GM23338 (cell line): ENCODE results near the gene RAC3. TPM values are rescaled to one million over a fixed set of nuclear protein-coding genes. Genes with fewer than 3 reads are reported as not detected.

Source experiments
- ATAC-seq: fragments of 200-7000 bp; cut with Tn5 transposase; 3 replicates; pipeline ENCODE4 v1.9.1; 2020
- DNase-seq: peaks from one replicate; pipeline ENCODE4 v3.0.0-alpha.2; 2015; ENCODE audit warnings: low spot score
- H2AFZ ChIP-seq: fragments of 200-600 bp; sonication (generic); 2 replicates; pipeline ENCODE4 v1.8.0; 2016; ENCODE audit warnings: antibody characterized with exemption, mild to moderate bottlenecking, moderate library complexity
- H3F3A ChIP-seq: fragments of 200-600 bp; sonication (generic); replicated peaks from 2 replicates; pipeline ENCODE4 v1.8.0; 2017; ENCODE audit warnings: antibody characterized with exemption, mixed run types, low read depth
- H3K27ac ChIP-seq: fragments of 200-600 bp; sonication (generic); 2 replicates; pipeline ENCODE4 v1.6.1; 2016; ENCODE audit warnings: low read depth
- H3K27me3 ChIP-seq: fragments of 200-600 bp; sonication (generic); 2 replicates; pipeline ENCODE4 v1.8.0; 2016; ENCODE audit warnings: mild to moderate bottlenecking, mixed run types, moderate library complexity; ENCODE audit not compliant: insufficient read depth
- H3K36me3 ChIP-seq: fragments of 200-600 bp; sonication (generic); 2 replicates; pipeline ENCODE4 v1.8.0; 2016; ENCODE audit warnings: mild to moderate bottlenecking; ENCODE audit not compliant: insufficient read depth
- H3K4me1 ChIP-seq: fragments of 200-600 bp; sonication (generic); 2 replicates; pipeline ENCODE4 v1.8.0; 2016; ENCODE audit warnings: mild to moderate bottlenecking, moderate library complexity; ENCODE audit not compliant: insufficient read depth
- H3K4me2 ChIP-seq: fragments of 200-600 bp; sonication (generic); 2 replicates; pipeline ENCODE4 v1.7.1; 2017; ENCODE audit warnings: mixed run types
- H3K4me3 ChIP-seq: fragments of 200-600 bp; sonication (generic); 2 replicates; pipeline ENCODE4 v1.6.1; 2016; ENCODE audit warnings: mixed run types
- H3K79me2 ChIP-seq: fragments of 200-600 bp; sonication (generic); replicated peaks from 2 replicates; pipeline ENCODE4 v1.8.0; 2017; ENCODE audit warnings: mild to moderate bottlenecking; ENCODE audit not compliant: insufficient read depth
- H3K9me2 ChIP-seq: fragments of 200-600 bp; sonication (generic); 2 replicates; pipeline ENCODE4 v1.8.0; 2017; ENCODE audit not compliant: insufficient read depth
- H4K20me1 ChIP-seq: fragments of 200-600 bp; sonication (generic); replicated peaks from 2 replicates; pipeline ENCODE4 v1.8.0; 2017; ENCODE audit warnings: mild to moderate bottlenecking; ENCODE audit not compliant: insufficient read depth
- H3K27ac Mint-ChIP-seq: 2 replicates; pipeline ENCODE4 v1.8.0; 2020; ENCODE audit warnings: inconsistent platforms, mild to moderate bottlenecking, moderate library complexity, mixed read lengths
- H3K27me3 Mint-ChIP-seq: 3 replicates; pipeline ENCODE4 v1.8.0; 2022; ENCODE audit warnings: low read depth, mild to moderate bottlenecking, moderate library complexity, mixed read lengths, inconsistent platforms; ENCODE audit not compliant: insufficient read depth, poor library complexity
- H3K36me3 Mint-ChIP-seq: 3 replicates; pipeline ENCODE4 v1.8.0; 2021; ENCODE audit warnings: low read depth, mild to moderate bottlenecking, inconsistent platforms, moderate library complexity, mixed read lengths
- H3K4me1 Mint-ChIP-seq: 3 replicates; pipeline ENCODE4 v1.8.0; 2020; ENCODE audit warnings: mild to moderate bottlenecking, inconsistent platforms, mixed read lengths
- H3K4me3 Mint-ChIP-seq: 3 replicates; pipeline ENCODE4 v1.8.0; 2021; ENCODE audit warnings: moderate library complexity, mild to moderate bottlenecking, inconsistent platforms, mixed read lengths
- H3K9me3 Mint-ChIP-seq: 3 replicates; pipeline ENCODE4 v1.8.0; 2020; ENCODE audit warnings: moderate library complexity, mild to moderate bottlenecking, inconsistent platforms, mixed read lengths
- CREB1 ChIP-seq: fragments of 250-450 bp; sonication (Bioruptor Pico); IDR thresholded peaks from 2 replicates; pipeline ENCODE4 v1.5.0; 2020; ENCODE audit warnings: low read depth, mild to moderate bottlenecking, moderate library complexity
- ETS1 ChIP-seq: IDR thresholded peaks from 2 replicates; pipeline ENCODE4 v1.6.1; 2016; ENCODE audit warnings: antibody characterized with exemption
- EZH2 ChIP-seq: fragments of 200-600 bp; sonication (generic); IDR thresholded peaks from one replicate; pipeline ENCODE4 v1.8.0; 2017; ENCODE audit warnings: antibody characterized with exemption, mild to moderate bottlenecking, low read depth; ENCODE audit not compliant: unreplicated experiment
- EZH2phosphoT487 ChIP-seq: fragments of 200-600 bp; sonication (generic); IDR thresholded peaks from one replicate; pipeline ENCODE4 v1.8.1; 2018; ENCODE audit warnings: antibody characterized with exemption; ENCODE audit not compliant: unreplicated experiment
- JUNB ChIP-seq: IDR thresholded peaks from one replicate; pipeline ENCODE4 v1.6.1; 2016; ENCODE audit warnings: antibody characterized with exemption; ENCODE audit not compliant: unreplicated experiment
- NANOG ChIP-seq: IDR thresholded peaks from 2 replicates; pipeline ENCODE4 v1.6.1; 2016; ENCODE audit warnings: antibody characterized with exemption, borderline replicate concordance
- POLR2AphosphoS5 ChIP-seq: IDR thresholded peaks from 2 replicates; pipeline ENCODE4 v1.6.1; 2016; ENCODE audit warnings: antibody characterized with exemption, low read depth
- STAT1 ChIP-seq: IDR thresholded peaks from one replicate; pipeline ENCODE4 v1.6.1; 2016; ENCODE audit warnings: antibody characterized with exemption; ENCODE audit not compliant: unreplicated experiment
- ZNF114 ChIP-seq: fragments of 250-450 bp; sonication (Bioruptor Pico); IDR thresholded peaks from 2 replicates; pipeline ENCODE4 v1.5.0; 2020; ENCODE audit warnings: mild to moderate bottlenecking, moderate library complexity
- ZNF331 ChIP-seq: fragments of 250-450 bp; sonication (Bioruptor Pico); IDR thresholded peaks from 2 replicates; pipeline ENCODE4 v1.5.0; 2020; ENCODE audit warnings: low read depth, mild to moderate bottlenecking, moderate library complexity
- polyA plus RNA-seq: library from polyadenylated mRNA; unstranded; fragments of >200 nt; fragmentation: Nextera tagmentation; extraction: Ambion mirVana; gene quantifications from 2 replicates; pipeline ENCODE4 v1.2.1, GENCODE V29; 2016
- total RNA-seq: library from RNA; depleted of rRNA; stranded (reverse); fragments of >200 nt; shearing (Covaris generic); gene quantifications from 2 replicates; pipeline ENCODE4 v1.2.3, GENCODE V29; 2014
- TF ChIP-seq, protein P1 (sequence below), 2 experiments: fragments of 200-600 bp in 1 of 2; sonication (generic) in 1 of 2; conservative IDR thresholded peaks; 2 replicates each; pipeline versions ENCODE4 v1.5.1 to v1.6.1; 2016 to 2017; ENCODE audit warnings: antibody characterized with exemption in 2 of 2, low read depth in 2 of 2, mild to moderate bottlenecking in 2 of 2, moderate library complexity in 1 of 2
- TF ChIP-seq, protein P2 (sequence below): IDR thresholded peaks from one replicate; pipeline ENCODE4 v1.6.1; 2018; ENCODE audit warnings: antibody characterized with exemption; ENCODE audit not compliant: unreplicated experiment
- TF ChIP-seq, protein P3 (sequence below): fragments of 250-450 bp; sonication (Bioruptor Pico); IDR thresholded peaks from 2 replicates; pipeline ENCODE4 v1.5.0; 2020; ENCODE audit warnings: mild to moderate bottlenecking, moderate library complexity

The RAC3 gene
- total and polyA plus RNA-seq, 2 experiments from 2014 or later: 31.5 to 293 TPM

GRCh38 chr17:82046903-82047302 is 15.4 kb downstream of the RAC3 start:
- ATAC-seq (no peak), DNase-seq (no peak)
- Mint-ChIP-seq H3K27me3 (peaks cover 6% of the 10 kb centered on the region), H3K9me3 (no peaks in the 10 kb centered on the region), H3K36me3 (peaks cover 8% of the 10 kb centered on the region), H3K27ac (no peak overlapping the region; the same call in 1 of the 2 replicates), H3K4me1 (peaks cover 11% of the 10 kb centered on the region), H3K4me3 (no peak overlapping the region)
- Histone ChIP-seq H3K79me2 (no peaks in the 10 kb centered on the region), H3K27me3 (no peaks in the 10 kb centered on the region), H3K4me2 (no peak overlapping the region), H3F3A (no peaks in the 10 kb centered on the region), H3K27ac (no peak overlapping the region), H2AFZ (no peak overlapping the region), H3K4me1 (no peaks in the 10 kb centered on the region), H3K4me3 (no peak overlapping the region), H3K9me2 (no peaks in the 10 kb centered on the region), H4K20me1 (no peaks in the 10 kb centered on the region), H3K36me3 (no peaks in the 10 kb centered on the region)
- TF ChIP-seq, protein P1, sequence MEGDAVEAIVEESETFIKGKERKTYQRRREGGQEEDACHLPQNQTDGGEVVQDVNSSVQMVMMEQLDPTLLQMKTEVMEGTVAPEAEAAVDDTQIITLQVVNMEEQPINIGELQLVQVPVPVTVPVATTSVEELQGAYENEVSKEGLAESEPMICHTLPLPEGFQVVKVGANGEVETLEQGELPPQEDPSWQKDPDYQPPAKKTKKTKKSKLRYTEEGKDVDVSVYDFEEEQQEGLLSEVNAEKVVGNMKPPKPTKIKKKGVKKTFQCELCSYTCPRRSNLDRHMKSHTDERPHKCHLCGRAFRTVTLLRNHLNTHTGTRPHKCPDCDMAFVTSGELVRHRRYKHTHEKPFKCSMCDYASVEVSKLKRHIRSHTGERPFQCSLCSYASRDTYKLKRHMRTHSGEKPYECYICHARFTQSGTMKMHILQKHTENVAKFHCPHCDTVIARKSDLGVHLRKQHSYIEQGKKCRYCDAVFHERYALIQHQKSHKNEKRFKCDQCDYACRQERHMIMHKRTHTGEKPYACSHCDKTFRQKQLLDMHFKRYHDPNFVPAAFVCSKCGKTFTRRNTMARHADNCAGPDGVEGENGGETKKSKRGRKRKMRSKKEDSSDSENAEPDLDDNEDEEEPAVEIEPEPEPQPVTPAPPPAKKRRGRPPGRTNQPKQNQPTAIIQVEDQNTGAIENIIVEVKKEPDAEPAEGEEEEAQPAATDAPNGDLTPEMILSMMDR (conservative IDR thresholded peaks at IDR 0.05; ENCODE audit: low read depth in 2 of 2): no peak
- TF ChIP-seq, protein P2, sequence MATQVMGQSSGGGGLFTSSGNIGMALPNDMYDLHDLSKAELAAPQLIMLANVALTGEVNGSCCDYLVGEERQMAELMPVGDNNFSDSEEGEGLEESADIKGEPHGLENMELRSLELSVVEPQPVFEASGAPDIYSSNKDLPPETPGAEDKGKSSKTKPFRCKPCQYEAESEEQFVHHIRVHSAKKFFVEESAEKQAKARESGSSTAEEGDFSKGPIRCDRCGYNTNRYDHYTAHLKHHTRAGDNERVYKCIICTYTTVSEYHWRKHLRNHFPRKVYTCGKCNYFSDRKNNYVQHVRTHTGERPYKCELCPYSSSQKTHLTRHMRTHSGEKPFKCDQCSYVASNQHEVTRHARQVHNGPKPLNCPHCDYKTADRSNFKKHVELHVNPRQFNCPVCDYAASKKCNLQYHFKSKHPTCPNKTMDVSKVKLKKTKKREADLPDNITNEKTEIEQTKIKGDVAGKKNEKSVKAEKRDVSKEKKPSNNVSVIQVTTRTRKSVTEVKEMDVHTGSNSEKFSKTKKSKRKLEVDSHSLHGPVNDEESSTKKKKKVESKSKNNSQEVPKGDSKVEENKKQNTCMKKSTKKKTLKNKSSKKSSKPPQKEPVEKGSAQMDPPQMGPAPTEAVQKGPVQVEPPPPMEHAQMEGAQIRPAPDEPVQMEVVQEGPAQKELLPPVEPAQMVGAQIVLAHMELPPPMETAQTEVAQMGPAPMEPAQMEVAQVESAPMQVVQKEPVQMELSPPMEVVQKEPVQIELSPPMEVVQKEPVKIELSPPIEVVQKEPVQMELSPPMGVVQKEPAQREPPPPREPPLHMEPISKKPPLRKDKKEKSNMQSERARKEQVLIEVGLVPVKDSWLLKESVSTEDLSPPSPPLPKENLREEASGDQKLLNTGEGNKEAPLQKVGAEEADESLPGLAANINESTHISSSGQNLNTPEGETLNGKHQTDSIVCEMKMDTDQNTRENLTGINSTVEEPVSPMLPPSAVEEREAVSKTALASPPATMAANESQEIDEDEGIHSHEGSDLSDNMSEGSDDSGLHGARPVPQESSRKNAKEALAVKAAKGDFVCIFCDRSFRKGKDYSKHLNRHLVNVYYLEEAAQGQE: no peak
- TF ChIP-seq POLR2AphosphoS5 (no peak), ETS1 (no peak), ZNF114 (no peak), CREB1 (CRISPR knock-in tag) (no peak), STAT1 (no peak), NANOG (no peak), EZH2phosphoT487 (no peak), ZNF331 (CRISPR knock-in tag) (no peak), JUNB (no peak), EZH2 (no peak)
- TF ChIP-seq, protein P3, sequence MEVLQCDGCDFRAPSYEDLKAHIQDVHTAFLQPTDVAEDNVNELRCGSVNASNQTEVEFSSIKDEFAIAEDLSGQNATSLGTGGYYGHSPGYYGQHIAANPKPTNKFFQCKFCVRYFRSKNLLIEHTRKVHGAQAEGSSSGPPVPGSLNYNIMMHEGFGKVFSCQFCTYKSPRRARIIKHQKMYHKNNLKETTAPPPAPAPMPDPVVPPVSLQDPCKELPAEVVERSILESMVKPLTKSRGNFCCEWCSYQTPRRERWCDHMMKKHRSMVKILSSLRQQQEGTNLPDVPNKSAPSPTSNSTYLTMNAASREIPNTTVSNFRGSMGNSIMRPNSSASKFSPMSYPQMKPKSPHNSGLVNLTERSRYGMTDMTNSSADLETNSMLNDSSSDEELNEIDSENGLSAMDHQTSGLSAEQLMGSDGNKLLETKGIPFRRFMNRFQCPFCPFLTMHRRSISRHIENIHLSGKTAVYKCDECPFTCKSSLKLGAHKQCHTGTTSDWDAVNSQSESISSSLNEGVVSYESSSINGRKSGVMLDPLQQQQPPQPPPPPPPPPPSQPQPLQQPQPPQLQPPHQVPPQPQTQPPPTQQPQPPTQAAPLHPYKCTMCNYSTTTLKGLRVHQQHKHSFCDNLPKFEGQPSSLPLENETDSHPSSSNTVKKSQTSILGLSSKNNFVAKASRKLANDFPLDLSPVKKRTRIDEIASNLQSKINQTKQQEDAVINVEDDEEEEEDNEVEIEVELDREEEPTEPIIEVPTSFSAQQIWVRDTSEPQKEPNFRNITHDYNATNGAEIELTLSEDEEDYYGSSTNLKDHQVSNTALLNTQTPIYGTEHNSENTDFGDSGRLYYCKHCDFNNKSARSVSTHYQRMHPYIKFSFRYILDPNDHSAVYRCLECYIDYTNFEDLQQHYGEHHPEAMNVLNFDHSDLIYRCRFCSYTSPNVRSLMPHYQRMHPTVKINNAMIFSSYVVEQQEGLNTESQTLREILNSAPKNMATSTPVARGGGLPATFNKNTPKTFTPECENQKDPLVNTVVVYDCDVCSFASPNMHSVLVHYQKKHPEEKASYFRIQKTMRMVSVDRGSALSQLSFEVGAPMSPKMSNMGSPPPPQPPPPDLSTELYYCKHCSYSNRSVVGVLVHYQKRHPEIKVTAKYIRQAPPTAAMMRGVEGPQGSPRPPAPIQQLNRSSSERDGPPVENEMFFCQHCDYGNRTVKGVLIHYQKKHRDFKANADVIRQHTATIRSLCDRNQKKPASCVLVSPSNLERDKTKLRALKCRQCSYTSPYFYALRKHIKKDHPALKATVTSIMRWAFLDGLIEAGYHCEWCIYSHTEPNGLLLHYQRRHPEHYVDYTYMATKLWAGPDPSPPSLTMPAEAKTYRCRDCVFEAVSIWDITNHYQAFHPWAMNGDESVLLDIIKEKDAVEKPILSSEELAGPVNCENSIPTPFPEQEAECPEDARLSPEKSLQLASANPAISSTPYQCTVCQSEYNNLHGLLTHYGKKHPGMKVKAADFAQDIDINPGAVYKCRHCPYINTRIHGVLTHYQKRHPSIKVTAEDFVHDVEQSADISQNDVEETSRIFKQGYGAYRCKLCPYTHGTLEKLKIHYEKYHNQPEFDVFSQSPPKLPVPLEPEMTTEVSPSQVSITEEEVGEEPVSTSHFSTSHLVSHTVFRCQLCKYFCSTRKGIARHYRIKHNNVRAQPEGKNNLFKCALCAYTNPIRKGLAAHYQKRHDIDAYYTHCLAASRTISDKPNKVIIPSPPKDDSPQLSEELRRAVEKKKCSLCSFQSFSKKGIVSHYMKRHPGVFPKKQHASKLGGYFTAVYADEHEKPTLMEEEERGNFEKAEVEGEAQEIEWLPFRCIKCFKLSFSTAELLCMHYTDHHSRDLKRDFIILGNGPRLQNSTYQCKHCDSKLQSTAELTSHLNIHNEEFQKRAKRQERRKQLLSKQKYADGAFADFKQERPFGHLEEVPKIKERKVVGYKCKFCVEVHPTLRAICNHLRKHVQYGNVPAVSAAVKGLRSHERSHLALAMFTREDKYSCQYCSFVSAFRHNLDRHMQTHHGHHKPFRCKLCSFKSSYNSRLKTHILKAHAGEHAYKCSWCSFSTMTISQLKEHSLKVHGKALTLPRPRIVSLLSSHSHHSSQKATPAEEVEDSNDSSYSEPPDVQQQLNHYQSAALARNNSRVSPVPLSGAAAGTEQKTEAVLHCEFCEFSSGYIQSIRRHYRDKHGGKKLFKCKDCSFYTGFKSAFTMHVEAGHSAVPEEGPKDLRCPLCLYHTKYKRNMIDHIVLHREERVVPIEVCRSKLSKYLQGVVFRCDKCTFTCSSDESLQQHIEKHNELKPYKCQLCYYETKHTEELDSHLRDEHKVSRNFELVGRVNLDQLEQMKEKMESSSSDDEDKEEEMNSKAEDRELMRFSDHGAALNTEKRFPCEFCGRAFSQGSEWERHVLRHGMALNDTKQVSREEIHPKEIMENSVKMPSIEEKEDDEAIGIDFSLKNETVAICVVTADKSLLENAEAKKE (CRISPR knock-in tag): no peak
